Fibroblast of upper back skin (primary cell): ENCODE results near the gene ABRACL.
A peak's percentile ranks its signal among the peaks of the same experiment; 100 is the strongest.

Experiments used
- DNase-seq: peaks from one replicate; pipeline ENCODE4 v3.0.0-alpha.2; 2013

ABRACL gene

DNA sequence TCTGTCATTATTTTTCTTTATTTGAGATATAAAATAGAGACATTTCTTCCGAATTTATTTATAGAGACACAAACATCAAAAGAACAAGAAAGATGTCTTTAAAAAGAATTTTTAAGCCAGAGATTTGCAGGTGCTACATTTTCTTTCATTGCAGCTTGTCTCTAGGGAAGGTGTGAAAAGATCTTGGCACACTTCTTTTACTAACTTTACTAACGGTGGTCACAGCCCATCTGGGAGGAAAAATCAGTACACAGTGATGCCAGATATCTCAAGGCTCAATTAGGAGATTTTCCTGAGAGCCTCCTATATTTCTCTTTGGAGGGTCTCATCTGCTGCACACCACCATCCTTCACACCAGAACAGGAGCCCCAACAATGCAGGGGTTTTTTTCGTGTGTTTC lies 29.5 kb downstream of the ABRACL start:
- no peak for DNase-seq

DNA sequence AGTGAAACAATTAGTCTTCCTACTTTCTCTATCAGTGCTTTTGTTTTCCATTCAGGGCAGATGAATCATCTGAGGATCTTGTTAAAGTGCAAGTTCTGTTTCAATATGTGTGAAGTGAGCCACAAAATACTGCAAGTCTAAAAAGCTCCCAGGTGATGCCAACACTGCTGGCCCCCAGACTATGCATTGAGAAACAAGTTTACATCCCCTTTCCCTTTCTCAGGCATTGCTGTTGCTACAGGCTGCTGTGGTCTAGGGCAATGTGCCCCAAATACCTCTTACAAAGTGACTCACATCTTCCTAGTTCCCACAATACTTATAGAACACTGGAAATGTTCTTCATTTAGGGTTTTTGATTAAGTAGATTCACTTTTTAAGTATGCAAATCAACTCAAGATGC lies 31.8 kb downstream of the ABRACL start:
- peak; percentile 96 for DNase-seq

DNA sequence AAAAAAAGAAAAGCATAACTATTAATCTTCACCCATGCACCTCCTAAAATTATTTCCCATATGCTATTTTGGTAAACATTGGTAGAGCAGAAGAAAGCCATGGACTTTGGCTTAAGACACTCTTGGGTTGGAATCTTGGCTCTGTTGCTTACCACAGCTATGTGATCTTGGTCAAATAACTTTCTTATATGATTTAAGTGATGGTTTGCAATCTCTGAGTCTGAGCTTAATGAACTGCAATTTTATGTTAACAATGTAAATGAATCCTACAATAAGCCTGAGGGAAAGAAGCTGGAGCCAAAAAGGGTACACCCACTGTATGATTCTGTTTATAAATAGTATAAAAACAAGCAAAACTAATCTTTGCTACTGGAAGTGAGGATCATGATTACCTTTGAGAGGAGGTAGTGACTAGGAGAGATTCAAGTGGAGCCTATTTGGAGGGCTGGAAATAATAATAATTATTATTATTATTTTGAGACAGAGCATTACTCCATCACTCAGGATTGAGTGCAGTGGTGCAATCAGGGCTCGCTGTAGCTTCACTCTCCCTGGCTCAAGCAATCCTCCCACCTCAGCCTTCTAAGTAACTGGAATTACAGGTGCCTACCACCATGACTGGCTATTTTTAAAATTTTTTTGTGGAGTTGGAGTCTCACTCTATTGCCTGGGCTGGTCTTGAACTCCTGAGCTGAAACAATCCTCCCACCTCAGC lies 34.5 kb downstream of the ABRACL start:
- peak; percentile 75 for DNase-seq

DNA sequence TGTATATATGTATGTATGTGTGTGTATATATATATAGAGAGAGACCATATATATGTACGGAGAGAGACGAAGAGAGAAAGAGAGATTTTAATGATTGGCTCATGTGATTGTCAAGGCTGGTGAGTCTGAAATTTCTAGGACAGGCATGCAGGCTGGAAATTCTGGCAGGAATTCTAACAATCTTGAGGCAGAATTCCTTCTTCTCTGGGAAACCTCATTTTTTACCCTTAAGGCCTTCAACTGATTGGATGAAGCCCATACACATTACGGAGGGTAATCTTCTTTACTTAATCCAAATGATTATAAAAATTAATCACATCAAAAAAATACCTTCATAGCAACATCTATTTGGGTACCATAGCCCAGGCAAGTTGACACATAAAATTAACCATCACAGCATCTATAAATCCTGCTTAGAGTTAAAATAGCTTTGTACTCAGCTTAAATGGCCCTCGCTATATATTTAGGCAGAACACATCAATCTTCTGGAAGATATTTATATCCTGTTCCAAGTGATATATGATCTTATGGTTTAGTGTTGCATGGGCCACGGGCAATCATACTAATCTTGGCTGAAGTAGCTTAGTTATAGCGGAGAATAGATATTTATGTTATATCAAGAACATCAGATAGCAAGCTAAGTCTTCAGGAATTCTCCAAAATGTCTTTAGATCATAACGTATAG lies 36.6 kb downstream of the ABRACL start:
- DNase-seq, result peak; percentile 33

DNA sequence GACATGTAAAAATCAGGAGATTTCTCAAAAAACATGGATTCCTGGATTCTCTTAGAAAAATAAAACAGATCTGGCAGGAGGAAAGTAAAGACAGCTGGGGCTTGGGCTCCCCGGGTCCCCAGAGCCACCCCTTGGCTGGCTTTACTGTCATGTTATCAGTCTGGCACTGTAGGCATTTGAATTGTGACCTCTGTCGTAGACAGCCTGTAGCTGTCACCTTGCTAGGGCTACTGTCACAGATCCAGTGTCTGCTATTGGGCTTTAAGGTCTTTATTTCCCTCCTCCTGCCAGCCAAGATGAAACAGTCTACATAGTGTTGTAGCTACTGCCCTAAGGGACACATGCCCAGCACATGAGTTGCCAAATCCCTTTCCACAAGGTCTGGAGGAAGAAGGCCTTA lies 37.5 kb downstream of the ABRACL start:
- no peak for DNase-seq

DNA sequence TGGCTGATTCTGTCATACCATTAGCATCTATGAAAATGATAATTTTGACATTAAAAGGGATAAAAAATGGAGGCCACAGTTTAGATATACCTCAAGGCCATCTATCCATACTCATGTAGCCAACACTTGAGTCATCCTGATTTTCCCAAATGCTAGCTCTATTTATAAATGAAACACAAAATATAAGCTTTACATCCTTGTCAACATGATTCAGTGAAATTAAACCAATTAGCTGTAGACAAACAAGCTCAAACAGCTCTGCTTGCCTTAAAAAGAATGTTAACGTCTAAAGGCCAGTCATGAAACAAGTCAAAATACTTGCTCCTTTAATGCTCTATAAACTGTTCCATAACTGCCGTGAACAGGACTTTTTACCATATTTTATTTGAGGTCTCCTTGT lies 40.3 kb downstream of the ABRACL start:
- no peak for DNase-seq

DNA sequence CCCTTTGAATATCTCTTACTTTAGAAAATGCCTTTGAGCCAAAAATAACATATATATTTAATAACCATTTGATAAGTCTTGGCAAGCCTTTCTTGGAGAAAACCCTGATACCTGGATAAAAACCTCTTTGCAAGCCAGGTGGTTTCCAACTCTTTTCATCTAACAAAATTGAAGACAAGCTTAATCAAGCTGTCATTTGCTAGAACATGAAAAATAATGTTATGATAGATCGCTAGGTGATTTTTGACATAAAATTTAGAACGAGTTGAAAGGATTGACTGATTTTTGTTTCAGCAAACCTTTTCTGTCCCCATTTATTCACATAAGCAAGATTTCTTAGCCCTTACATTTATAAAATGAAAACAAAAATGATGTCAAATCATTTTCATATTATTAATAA lies 44.6 kb downstream of the ABRACL start:
- DNase-seq, result no peak

DNA sequence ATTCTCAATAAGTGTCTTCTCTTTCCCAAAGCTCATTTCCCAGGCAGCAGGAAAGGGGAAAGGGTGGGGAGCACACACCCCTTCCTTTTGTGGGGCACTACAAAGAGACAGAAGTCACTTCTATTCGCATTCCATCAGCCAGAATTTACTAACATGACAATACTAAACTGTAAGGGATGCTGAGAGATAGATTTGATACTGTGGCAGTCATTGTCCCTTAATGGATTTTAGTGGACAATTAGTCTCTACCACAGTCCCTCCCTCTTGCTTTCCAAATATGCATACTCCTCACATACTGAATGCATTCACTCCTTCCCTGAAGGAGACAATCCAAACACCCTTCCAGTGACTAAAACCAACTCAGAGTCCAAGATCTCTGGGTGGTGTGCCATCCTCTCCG lies 50.5 kb downstream of the ABRACL start:
- DNase-seq, result no peak

DNA sequence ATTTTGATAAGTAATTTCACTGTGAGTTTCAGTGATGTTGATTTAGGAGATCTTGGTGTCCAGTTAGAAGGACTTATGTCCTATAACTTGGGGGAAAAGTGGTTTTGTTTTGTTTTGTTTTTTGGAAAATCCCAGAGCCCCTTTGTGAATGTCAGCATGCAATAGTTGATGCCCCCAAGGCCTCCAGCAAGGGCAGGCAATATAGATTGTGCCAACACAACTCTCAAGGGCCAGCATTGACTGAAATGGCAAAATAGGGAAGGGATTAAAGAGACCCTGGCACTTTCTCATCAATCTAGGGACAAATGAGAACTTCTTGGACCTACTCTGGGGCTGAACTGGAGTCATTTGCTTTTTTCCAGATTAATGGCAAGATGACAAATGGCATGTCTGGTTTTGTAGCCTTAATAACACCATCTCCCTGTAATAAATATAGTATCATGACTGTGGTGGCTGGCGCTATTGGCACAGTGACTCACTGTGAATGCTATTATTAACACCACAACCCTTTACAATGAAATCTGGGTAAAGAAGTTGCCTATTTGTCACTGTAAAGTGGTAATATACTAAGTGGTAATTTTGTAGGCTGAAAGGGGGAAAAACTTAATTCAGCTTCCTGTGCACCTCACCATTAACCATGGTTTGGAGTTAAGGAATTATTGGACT lies 51.8 kb downstream of the ABRACL start:
- DNase-seq, result no peak

DNA sequence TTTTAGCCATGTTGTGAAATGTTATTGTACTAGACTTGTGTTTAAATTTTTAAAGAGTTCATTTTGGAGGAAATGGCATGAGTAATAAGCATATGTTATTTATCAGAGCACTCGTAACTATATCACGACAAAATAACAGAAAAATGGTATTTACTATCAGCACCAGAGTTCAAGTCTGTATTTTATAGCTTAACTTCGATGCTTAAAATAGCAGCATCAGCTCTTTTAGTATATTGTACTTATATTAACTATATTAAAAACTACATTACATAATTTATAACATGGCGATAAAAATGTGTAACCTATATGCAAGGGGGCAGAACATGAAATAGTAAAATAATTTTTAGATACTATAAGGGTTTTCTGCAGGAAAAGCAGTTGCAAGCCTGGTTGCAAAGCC lies 52.9 kb downstream of the ABRACL start:
- no peak for DNase-seq

DNA sequence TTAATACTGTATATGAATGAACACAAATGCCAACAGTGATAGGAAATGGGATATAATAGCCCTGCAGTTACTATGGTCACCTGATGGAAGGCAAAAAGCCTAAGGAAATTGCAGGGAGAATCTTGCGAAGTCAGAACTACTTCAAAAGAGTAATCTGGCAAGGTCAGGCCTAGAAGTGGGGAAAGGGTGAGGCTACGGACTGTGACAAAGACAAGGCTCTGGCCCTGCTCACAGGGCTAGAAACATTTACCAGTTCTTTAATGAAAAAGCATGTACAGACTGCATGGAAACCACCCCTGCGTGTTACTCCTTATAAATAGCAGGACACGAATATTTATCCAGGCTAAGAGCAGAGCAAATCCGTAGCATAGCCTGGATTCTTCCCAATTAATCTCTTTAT lies 53.8 kb downstream of the ABRACL start:
- DNase-seq, result no peak

DNA sequence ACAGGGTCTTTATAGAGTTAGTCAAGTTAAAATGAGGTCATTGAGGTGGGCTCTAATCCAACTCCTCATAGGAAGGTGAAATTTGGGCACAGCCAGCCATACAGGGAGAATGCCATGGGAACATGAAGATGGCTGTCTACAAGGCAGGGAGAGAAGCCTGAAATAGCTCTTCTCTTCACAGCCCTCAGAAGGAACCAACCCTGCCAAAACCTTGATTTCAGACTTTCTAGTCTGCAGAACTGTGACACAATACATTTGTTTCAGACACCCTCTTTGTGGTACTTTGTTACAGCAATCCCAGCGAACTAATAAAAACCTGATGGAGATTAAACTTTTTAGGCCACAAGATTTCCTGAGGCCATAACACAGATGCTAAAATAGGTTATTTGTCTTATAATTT lies 63.3 kb downstream of the ABRACL start:
- peak; percentile 3 for DNase-seq
